IMR-90 (cell line): ENCODE measurements around the gene PGR. TPM values are rescaled to one million over a fixed set of nuclear protein-coding genes. Genes with fewer than 3 reads are reported as not detected.

Experiments
- ATAC-seq: fragments of 200-7000 bp; cut with Tn5 transposase; 2 replicates; pipeline ENCODE4 v1.9.1; 2020; ENCODE audit warnings: low read depth, mild to moderate bottlenecking, moderate library complexity
- BruUV-seq: library from RNA; stranded (reverse); fragments of 400-500 nt; replicated peaks from 2 replicates; lab custom pipeline; 2021; lab: Mats Ljungman, UMichigan
- CTCF ChIA-PET: fragments of 300-600 bp; formaldehyde crosslinking; extraction: SDS; loops from one replicate; lab custom pipeline; 2021; ENCODE audit warnings: antibody characterized with exemption; lab: Yijun Ruan, JAX
- POLR2A ChIA-PET: fragments of 300-600 bp; sonication (Branson Sonifier 250); formaldehyde crosslinking; loops from one replicate; lab custom pipeline; 2022; ENCODE audit warnings: antibody characterized with exemption; ENCODE audit not compliant: unreplicated experiment; lab: Charles Lee
- DNase-seq: peaks from one replicate; pipeline ENCODE4 v3.0.0; 2013
- H2AFZ ChIP-seq: replicated peaks from 2 replicates; pipeline ENCODE3; 2013; ENCODE audit warnings: low read length, mild to moderate bottlenecking; ENCODE audit not compliant: poor library complexity
- H2AK5ac ChIP-seq: 2 replicates; pipeline ENCODE4 v1.6.1; 2013; ENCODE audit warnings: low read depth, low read length, inconsistent platforms
- H2AK9ac ChIP-seq: replicated peaks from 2 replicates; pipeline ENCODE3; 2013; ENCODE audit warnings: mild to moderate bottlenecking, low read depth, low read length, moderate library complexity; ENCODE audit not compliant: poor library complexity
- H2BK120ac ChIP-seq: 2 replicates; pipeline ENCODE4 v1.6.1; 2013; ENCODE audit warnings: low read depth, low read length, inconsistent platforms
- H2BK15ac ChIP-seq: 3 replicates; pipeline ENCODE4 v1.6.1; 2013; ENCODE audit warnings: low read depth, low read length, inconsistent platforms
- H2BK20ac ChIP-seq: 2 replicates; pipeline ENCODE4 v1.6.1; 2013; ENCODE audit warnings: low read depth, mild to moderate bottlenecking, inconsistent platforms, low read length, moderate library complexity
- H2BK5ac ChIP-seq: 2 replicates; pipeline ENCODE4 v1.6.1; 2013; ENCODE audit warnings: mild to moderate bottlenecking, low read depth, low read length, inconsistent platforms; ENCODE audit not compliant: poor library complexity, severe bottlenecking
- H3K14ac ChIP-seq: replicated peaks from 2 replicates; pipeline ENCODE4 v1.6.1; 2013; ENCODE audit warnings: low read depth, low read length, inconsistent platforms
- H3K18ac ChIP-seq: 2 replicates; pipeline ENCODE4 v1.6.1; 2013; ENCODE audit warnings: low read depth, low read length, control low read depth
- H3K23ac ChIP-seq: 2 replicates; pipeline ENCODE4 v1.6.1; 2013; ENCODE audit warnings: low read depth, low read length, inconsistent platforms
- H3K27ac ChIP-seq: 2 replicates; pipeline ENCODE4 v1.5.1; 2013; ENCODE audit warnings: mild to moderate bottlenecking, control low read depth, low read length; ENCODE audit not compliant: insufficient read depth
- H3K27me3 ChIP-seq: 2 replicates; pipeline ENCODE4 v1.6.1; 2013; ENCODE audit warnings: low read length; ENCODE audit not compliant: control insufficient read depth, insufficient read depth
- H3K36me3 ChIP-seq: 2 replicates; pipeline ENCODE4 v1.6.1; 2013; ENCODE audit warnings: low read length, mixed read lengths; ENCODE audit not compliant: control insufficient read depth, insufficient read depth
- H3K4ac ChIP-seq: 2 replicates; pipeline ENCODE4 v1.6.1; 2013; ENCODE audit warnings: low read depth, low read length, inconsistent platforms
- H3K4me1 ChIP-seq: 2 replicates; pipeline ENCODE4 v1.6.1; 2013; ENCODE audit warnings: low read length, mixed read lengths; ENCODE audit not compliant: control insufficient read depth, insufficient read depth
- H3K4me2 ChIP-seq: 2 replicates; pipeline ENCODE4 v1.6.1; 2013; ENCODE audit warnings: low read depth, mild to moderate bottlenecking, control low read depth, low read length, moderate library complexity
- H3K4me3 ChIP-seq: 2 replicates; pipeline ENCODE4 v1.5.1; 2013; ENCODE audit warnings: low read depth, mild to moderate bottlenecking, control low read depth, low read length, moderate library complexity; ENCODE audit not compliant: insufficient read depth
- H3K56ac ChIP-seq: 2 replicates; pipeline ENCODE4 v1.6.1; 2013; ENCODE audit warnings: low read length, inconsistent platforms; ENCODE audit not compliant: insufficient read depth; ENCODE audit errors: extremely low read depth
- H3K79me1 ChIP-seq, 2 experiments: 2 replicates each; pipeline ENCODE4 v1.6.1; 2013; ENCODE audit warnings: low read length in 2 of 2, inconsistent platforms in 1 of 2, low read depth in 1 of 2
- H3K9ac ChIP-seq: 2 replicates; pipeline ENCODE4 v1.6.1; 2013; ENCODE audit warnings: low read depth, low read length, control low read depth
- H3K9me1 ChIP-seq: 2 replicates; pipeline ENCODE4 v1.6.1; 2013; ENCODE audit warnings: low read length, inconsistent platforms; ENCODE audit not compliant: insufficient read depth
- H3K9me3 ChIP-seq: 2 replicates; pipeline ENCODE4 v1.6.1; 2013; ENCODE audit warnings: low read length; ENCODE audit not compliant: control insufficient read depth, insufficient read depth
- H4K20me1 ChIP-seq: 2 replicates; pipeline ENCODE4 v1.6.1; 2013; ENCODE audit warnings: low read length, inconsistent platforms; ENCODE audit not compliant: insufficient read depth
- H4K5ac ChIP-seq: 2 replicates; pipeline ENCODE4 v1.6.1; 2013; ENCODE audit warnings: mild to moderate bottlenecking, low read depth, low read length, control low read depth
- H4K8ac ChIP-seq, 2 experiments: 2 replicates each; pipeline ENCODE4 v1.6.1; 2013; ENCODE audit warnings: low read depth in 2 of 2, low read length in 2 of 2, control low read depth in 1 of 2, inconsistent platforms in 1 of 2
- H4K91ac ChIP-seq: 2 replicates; pipeline ENCODE4 v1.6.1; 2013; ENCODE audit warnings: low read depth, low read length, inconsistent platforms; ENCODE audit not compliant: insufficient read depth
- BHLHE40 ChIP-seq: fragments of 150-350 bp; IDR thresholded peaks from 2 replicates; pipeline ENCODE4 v1.6.1; 2016; ENCODE audit warnings: mild to moderate bottlenecking, low read depth, low read length
- RAD21 ChIP-seq: IDR thresholded peaks from 2 replicates; pipeline ENCODE4 v1.6.1; 2012; ENCODE audit warnings: low read length, improper control_type of control experiment
- WGBS, 2 experiments: methylation state at CpG; one replicate each; pipeline versions ENCODE4 v1.1.5 to v1.1.7; 2013; ENCODE audit warnings: missing lambda C conversion rate in 2 of 2; ENCODE audit not compliant: insufficient read length in 1 of 2; ENCODE audit errors: extremely low coverage in 2 of 2; 5-methylcytosine and 5-hydroxymethylcytosine counted together
- dilution Hi-C: fragments of 300-500 bp; cut with HindIII; formaldehyde crosslinking; loops from one replicate; pipeline ENCODE4 v1.14.3; 2018; ENCODE audit warnings: low sequenced_read_pairs; ENCODE audit not compliant: unreplicated experiment
- in situ Hi-C: fragments of 300-500 bp; cut with MboI; formaldehyde crosslinking; loops from 3 replicates; pipeline ENCODE4 v1.14.3; 2019; ENCODE audit warnings: low sequenced_read_pairs, inconsistent platforms, mixed read lengths
- intact Hi-C: fragments of 100-400 bp; cut with micrococcal nuclease; formaldehyde crosslinking; loops from 2 replicates; pipeline ENCODE4 v1.10.0; 2022
- polyA plus RNA-seq, 3 experiments: library from polyadenylated mRNA; depleted of rRNA; stranded (reverse); fragments of >200 nt; gene quantifications; 2 replicates each; pipeline ENCODE4 v1.2.3, GENCODE V29; 2012; ENCODE audit warnings: low replicate concordance in 1 of 3
- total RNA-seq: library from RNA; depleted of rRNA; stranded (reverse); fragments of >200 nt; gene quantifications from 2 replicates; pipeline ENCODE4 v1.2.3, GENCODE V29; 2012

PGR gene
- total and polyA plus RNA-seq, 2 of the 4 experiments (the other 2 are of a cell fraction), result under 0.01 TPM; not detected in 1

DNA sequence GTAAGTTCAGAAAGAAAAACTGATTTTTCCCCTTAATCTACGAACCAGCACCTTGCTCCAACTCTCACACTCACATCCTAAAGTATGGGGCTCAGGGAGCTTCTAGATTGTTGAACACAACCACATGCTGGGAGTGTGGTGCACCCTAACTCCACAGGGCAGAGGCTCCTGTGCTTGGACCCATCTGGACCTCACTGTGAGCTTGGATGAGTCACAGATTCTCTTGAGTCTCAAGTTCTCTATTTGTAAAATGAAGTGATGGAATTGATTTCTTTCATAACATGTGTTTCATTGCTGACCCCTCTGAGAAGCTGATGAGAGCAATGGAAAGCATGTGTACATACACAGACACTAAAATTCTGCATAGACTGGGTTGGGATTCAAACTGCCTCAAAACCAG lies 109.7 kb downstream of the PGR start:
- Histone ChIP-seq H3K14ac (no peak overlapping the region), H3K4me1 (no peaks in the 10 kb centered on the region), H2BK15ac (no peak overlapping the region), H3K4me2 (no peak overlapping the region), H2AFZ (no peak overlapping the region), H2AK9ac (no peak overlapping the region), H3K4ac (no peak overlapping the region), H4K8ac (no peak overlapping the region), H3K79me1 (no peaks in the 10 kb centered on the region), H4K91ac (no peak overlapping the region), H2BK5ac (no peak overlapping the region), H2BK120ac (no peak overlapping the region), H3K27me3 (no peaks in the 10 kb centered on the region), H3K36me3 (no peaks in the 10 kb centered on the region), H3K4me3 (no peak overlapping the region), H3K56ac (no peak overlapping the region), H2BK20ac (no peak overlapping the region), H2AK5ac (no peak overlapping the region), H4K5ac (no peak overlapping the region), H3K9me1 (no peaks in the 10 kb centered on the region), H4K20me1 (no peaks in the 10 kb centered on the region), H3K9ac (no peak overlapping the region), H3K27ac (no peak overlapping the region), H3K23ac (no peak overlapping the region), H3K18ac (no peak overlapping the region), H3K9me3 (no peaks in the 10 kb centered on the region)
- WGBS, 2 experiments, result no CpG with 5 or more reads among the region's 1 CpG
- DNase-seq (no peak), ATAC-seq (no peak)
- POLR2A ChIA-PET, result no interaction called here
- CTCF ChIA-PET, result no interaction called here
- dilution Hi-C loops (no loop called here), in situ Hi-C loops (no loop called here), intact Hi-C loops (no loop called here)
- BruUV-seq, result no TSS peak
- TF ChIP-seq BHLHE40 (no peak), RAD21 (no peak)
